NT2/D1 (cell line): ENCODE measurements around the gene NME9.

Experiments
- SUZ12 ChIP-seq: IDR thresholded peaks from 2 replicates; pipeline ENCODE4 v1.6.1; 2011; ENCODE audit not compliant: insufficient read length, insufficient read depth; ENCODE audit errors: extremely low read depth
- YY1 ChIP-seq: IDR thresholded peaks from 2 replicates; pipeline ENCODE4 v1.6.1; 2011; ENCODE audit not compliant: insufficient read length, insufficient read depth

- TF ChIP-seq SUZ12 (no peak), YY1 (no peak)
These were observed 24.7 kb upstream of the NME9 start for GRCh38 chr3:138354376-138354775.
